ENCODE data around the gene MVB12B. TPM values are rescaled to one million over a fixed set of nuclear protein-coding genes. Genes with fewer than 3 reads are reported as not detected.

MVB12B gene
- total RNA-seq, 1 experiment from 2014 or later: 10.9 TPM

DNA sequence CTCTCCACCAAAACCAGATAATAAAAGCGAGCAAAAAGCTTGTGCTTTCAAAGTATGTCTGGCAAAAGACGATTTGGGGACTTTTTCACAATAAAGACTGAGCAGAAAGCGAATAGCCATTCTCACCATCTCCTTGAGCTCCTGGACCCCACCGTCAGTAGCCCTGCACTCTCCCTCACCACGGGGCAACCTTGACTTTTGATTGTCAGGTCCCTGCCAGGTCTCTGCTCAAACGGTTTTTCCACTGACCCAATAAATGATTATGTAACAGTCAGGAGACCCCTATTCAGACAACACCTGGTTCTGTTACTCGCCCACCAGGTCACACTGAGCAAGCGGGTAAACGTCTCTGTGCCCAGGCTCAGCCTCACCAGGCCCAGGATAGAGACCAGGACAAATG lies 131.3 kb downstream of the MVB12B start:
- H3K9ac ChIP-seq (ENCODE audit: low read length): no peak overlapping the region
- no peaks in the 10 kb centered on the region for H3K9me2 ChIP-seq (ENCODE audit: insufficient read depth)
- ATAC-seq (no peak), DNase-seq (ENCODE audit: low read depth, low spot score) (no peak)
- intact Hi-C loops (cut with micrococcal nuclease): no loop called here
- no peak overlapping the region for H3K4me2 ChIP-seq (ENCODE audit: low read length)
- H3K27ac ChIP-seq (ENCODE audit: low read depth, low read length): no peak overlapping the region
- no peaks in the 10 kb centered on the region for H3K36me3 ChIP-seq (ENCODE audit: control insufficient read depth in 1 of 2, insufficient read depth in 2 of 2, low read length in 2 of 2)
- H4K20me1 ChIP-seq (ENCODE audit: insufficient read depth): no peaks in the 10 kb centered on the region
- ChIA-PET RAD21 (ENCODE audit: low non-redundant PET in 1 of 2, low total read pairs in 2 of 2, uncharacterized antibody in 2 of 2, unreplicated experiment in 2 of 2) (no interaction called here), POLR2A (no interaction called here), CTCF (no interaction called here)
- H3K9me3 ChIP-seq (ENCODE audit: control insufficient read depth in 1 of 2, insufficient read depth in 1 of 2, low read depth in 1 of 2, low read length in 2 of 2): no peaks in the 10 kb centered on the region
- H3K79me2 ChIP-seq (ENCODE audit: insufficient read depth, low read length): no peaks in the 10 kb centered on the region
- TF ChIP-seq ELF1 (IDR thresholded peaks at IDR 0.05; ENCODE audit: borderline replicate concordance, low read depth) (no peak), EZH2 (IDR thresholded peaks at IDR 0.05) (no peak), CBX3 (IDR thresholded peaks at IDR 0.05; ENCODE audit: low read depth) (no peak), FOSL1 (IDR thresholded peaks at IDR 0.05; ENCODE audit: low read depth) (no peak)
- TF ChIP-seq, protein P1, sequence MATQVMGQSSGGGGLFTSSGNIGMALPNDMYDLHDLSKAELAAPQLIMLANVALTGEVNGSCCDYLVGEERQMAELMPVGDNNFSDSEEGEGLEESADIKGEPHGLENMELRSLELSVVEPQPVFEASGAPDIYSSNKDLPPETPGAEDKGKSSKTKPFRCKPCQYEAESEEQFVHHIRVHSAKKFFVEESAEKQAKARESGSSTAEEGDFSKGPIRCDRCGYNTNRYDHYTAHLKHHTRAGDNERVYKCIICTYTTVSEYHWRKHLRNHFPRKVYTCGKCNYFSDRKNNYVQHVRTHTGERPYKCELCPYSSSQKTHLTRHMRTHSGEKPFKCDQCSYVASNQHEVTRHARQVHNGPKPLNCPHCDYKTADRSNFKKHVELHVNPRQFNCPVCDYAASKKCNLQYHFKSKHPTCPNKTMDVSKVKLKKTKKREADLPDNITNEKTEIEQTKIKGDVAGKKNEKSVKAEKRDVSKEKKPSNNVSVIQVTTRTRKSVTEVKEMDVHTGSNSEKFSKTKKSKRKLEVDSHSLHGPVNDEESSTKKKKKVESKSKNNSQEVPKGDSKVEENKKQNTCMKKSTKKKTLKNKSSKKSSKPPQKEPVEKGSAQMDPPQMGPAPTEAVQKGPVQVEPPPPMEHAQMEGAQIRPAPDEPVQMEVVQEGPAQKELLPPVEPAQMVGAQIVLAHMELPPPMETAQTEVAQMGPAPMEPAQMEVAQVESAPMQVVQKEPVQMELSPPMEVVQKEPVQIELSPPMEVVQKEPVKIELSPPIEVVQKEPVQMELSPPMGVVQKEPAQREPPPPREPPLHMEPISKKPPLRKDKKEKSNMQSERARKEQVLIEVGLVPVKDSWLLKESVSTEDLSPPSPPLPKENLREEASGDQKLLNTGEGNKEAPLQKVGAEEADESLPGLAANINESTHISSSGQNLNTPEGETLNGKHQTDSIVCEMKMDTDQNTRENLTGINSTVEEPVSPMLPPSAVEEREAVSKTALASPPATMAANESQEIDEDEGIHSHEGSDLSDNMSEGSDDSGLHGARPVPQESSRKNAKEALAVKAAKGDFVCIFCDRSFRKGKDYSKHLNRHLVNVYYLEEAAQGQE (IDR thresholded peaks at IDR 0.05; ENCODE audit: low read depth): no peak
- BruUV-seq (replicated peaks): no TSS peak
- no peaks in the 10 kb centered on the region; a peak in 1 of 4 replicates for H3K4me1 ChIP-seq (ENCODE audit: control insufficient read depth in 1 of 2, insufficient read depth in 2 of 2, low read length in 2 of 2)
- H2AFZ ChIP-seq (ENCODE audit: low read depth, low read length, poor library complexity, severe bottlenecking): no peak overlapping the region
- H3K4me3 ChIP-seq (replicated peaks in 1 of 2; ENCODE audit: low read depth in 1 of 2, low read length in 2 of 2): no peak overlapping the region
- H3K27me3 ChIP-seq (ENCODE audit: insufficient read depth, low read length): no peaks in the 10 kb centered on the region

DNA sequence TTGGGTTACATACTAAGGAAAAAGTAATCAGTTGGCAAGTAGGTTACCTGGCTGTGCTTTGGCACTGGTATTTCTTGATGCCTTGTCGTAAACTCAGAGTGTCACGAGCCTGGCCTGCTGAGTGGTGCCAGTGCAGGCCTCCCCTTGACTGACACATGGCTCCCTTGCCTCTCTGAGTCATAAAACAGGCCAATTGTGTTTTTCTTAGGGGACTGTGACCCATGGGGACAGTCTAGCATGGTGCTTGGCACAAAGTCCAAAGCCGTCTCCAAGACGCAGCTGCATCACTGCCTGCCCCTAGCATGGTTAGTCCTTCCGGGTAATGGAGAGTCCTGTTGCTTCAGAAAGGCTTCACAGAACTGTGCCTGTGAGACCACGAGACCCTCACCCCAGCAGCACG lies 132.5 kb downstream of the MVB12B start:
- BruUV-seq (replicated peaks): no TSS peak

More for the DNA sequence above, 132.5 kb downstream of the MVB12B start:
- RAD21 ChIA-PET (ENCODE audit: low non-redundant PET in 1 of 2, low total read pairs in 2 of 2, uncharacterized antibody in 2 of 2, unreplicated experiment in 2 of 2): no interaction called here
- H3K27me3 ChIP-seq (ENCODE audit: insufficient read depth, low read length): no peaks in the 10 kb centered on the region
- ATAC-seq: no peak
- intact Hi-C loops (cut with micrococcal nuclease): no loop called here
- no peaks in the 10 kb centered on the region for H3K36me3 ChIP-seq (ENCODE audit: control insufficient read depth in 1 of 2, insufficient read depth in 2 of 2, low read length in 2 of 2)
- DNase-seq (ENCODE audit: low read depth, low spot score): no peak
- no peak overlapping the region for H3K4me3 ChIP-seq (replicated peaks in 1 of 2; ENCODE audit: low read depth in 1 of 2, low read length in 2 of 2)
- no peak overlapping the region for H3K27ac ChIP-seq (ENCODE audit: low read depth, low read length)
- H3K9ac ChIP-seq (ENCODE audit: low read length): no peak overlapping the region
- no peak overlapping the region for H3K4me2 ChIP-seq (ENCODE audit: low read length)
- CTCF ChIA-PET: no interaction called here
- peaks cover 0 to 6% of the 10 kb centered on the region in 2 experiments; a peak in 1 of 4 replicates for H3K4me1 ChIP-seq (ENCODE audit: control insufficient read depth in 1 of 2, insufficient read depth in 2 of 2, low read length in 2 of 2)
- H3K79me2 ChIP-seq (ENCODE audit: insufficient read depth, low read length): no peaks in the 10 kb centered on the region
- H3K9me3 ChIP-seq (ENCODE audit: control insufficient read depth in 1 of 2, insufficient read depth in 1 of 2, low read depth in 1 of 2, low read length in 2 of 2): no peaks in the 10 kb centered on the region
- H4K20me1 ChIP-seq (ENCODE audit: insufficient read depth): no peaks in the 10 kb centered on the region
- H3K9me2 ChIP-seq (ENCODE audit: insufficient read depth): no peaks in the 10 kb centered on the region
- POLR2A ChIA-PET: no interaction called here
- H2AFZ ChIP-seq (ENCODE audit: low read depth, low read length, poor library complexity, severe bottlenecking): no peak overlapping the region
- TF ChIP-seq, protein P2, sequence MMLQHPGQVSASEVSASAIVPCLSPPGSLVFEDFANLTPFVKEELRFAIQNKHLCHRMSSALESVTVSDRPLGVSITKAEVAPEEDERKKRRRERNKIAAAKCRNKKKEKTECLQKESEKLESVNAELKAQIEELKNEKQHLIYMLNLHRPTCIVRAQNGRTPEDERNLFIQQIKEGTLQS (IDR thresholded peaks at IDR 0.05): no peak
- no peak for TF ChIP-seq SIN3A (IDR thresholded peaks at IDR 0.05; ENCODE audit: low read depth)
- no peak for TF ChIP-seq SP1 (IDR thresholded peaks at IDR 0.05; ENCODE audit: low read depth)
- TF ChIP-seq YY1 (IDR thresholded peaks at IDR 0.05; ENCODE audit: extremely low read depth, insufficient replicate concordance, low read depth, low read length): no peak
- no peak for TF ChIP-seq CEBPB (IDR thresholded peaks at IDR 0.05; ENCODE audit: low read depth)

Data from HCT116 (cell line).